DOHH2 (cell line): ENCODE data around the gene TBL1XR1.
"Not testable (repeated sequence)": the region's sequence is repeated elsewhere in the genome, so short reads cannot be mapped to it uniquely, and the experiment has no call there.

ENCODE experiments used
- CTCF ChIP-seq: fragments of 200-600 bp; sonication (generic); IDR thresholded peaks from one replicate; pipeline ENCODE4 v1.5.1; 2014; ENCODE audit warnings: antibody characterized with exemption, mild to moderate bottlenecking, low read depth, low read length; ENCODE audit not compliant: poor library complexity, severe bottlenecking
- EZH2phosphoT487 ChIP-seq: fragments of 200-600 bp; sonication (generic); IDR thresholded peaks from 2 replicates; pipeline ENCODE4 v1.6.1; 2017; ENCODE audit warnings: borderline replicate concordance, mild to moderate bottlenecking, antibody characterized with exemption, low read length, moderate library complexity, mixed read lengths

DNA sequence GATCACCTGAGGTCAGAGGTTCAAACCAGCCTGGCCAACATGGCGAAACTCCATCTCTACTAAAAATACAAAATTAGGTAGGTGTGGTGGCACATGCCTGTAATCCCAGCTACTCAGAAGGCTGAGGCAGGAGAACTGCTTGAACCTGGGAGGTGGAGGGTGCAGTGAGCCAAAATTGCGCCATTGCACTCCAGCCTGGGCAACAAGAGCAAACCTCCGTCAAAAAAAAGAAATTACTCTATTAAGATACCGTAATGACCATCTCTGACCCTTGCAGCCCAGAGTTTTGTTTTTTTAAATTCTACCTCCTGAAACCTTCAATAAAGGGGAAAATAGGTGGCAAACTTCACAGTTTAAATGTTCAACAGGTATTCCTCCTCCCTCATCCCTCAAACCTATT, 9.0 kb downstream of the TBL1XR1 start:
- not testable (repeated sequence) for TF ChIP-seq CTCF, EZH2phosphoT487
